NCI-H460 (cell line): ENCODE data around the gene POU2AF1. TPM values are rescaled to one million over a fixed set of nuclear protein-coding genes. Genes with fewer than 3 reads are reported as not detected.
"Not testable (repeated sequence)": the region's sequence is repeated elsewhere in the genome, so short reads cannot be mapped to it uniquely, and the experiment has no call there.

Experiments used
- DNase-seq: peaks from one replicate; pipeline ENCODE4 v3.0.0-alpha.2; 2016; ENCODE audit warnings: low read depth; ENCODE audit errors: extremely low read depth
- total RNA-seq: library from RNA; depleted of rRNA; stranded (reverse); fragments of >200 nt; shearing (Covaris generic); gene quantifications from 2 replicates; pipeline ENCODE4 v1.2.3, GENCODE V29; 2014

Gene POU2AF1
- total RNA-seq, 1 experiment from 2014 or later, result not detected

DNA sequence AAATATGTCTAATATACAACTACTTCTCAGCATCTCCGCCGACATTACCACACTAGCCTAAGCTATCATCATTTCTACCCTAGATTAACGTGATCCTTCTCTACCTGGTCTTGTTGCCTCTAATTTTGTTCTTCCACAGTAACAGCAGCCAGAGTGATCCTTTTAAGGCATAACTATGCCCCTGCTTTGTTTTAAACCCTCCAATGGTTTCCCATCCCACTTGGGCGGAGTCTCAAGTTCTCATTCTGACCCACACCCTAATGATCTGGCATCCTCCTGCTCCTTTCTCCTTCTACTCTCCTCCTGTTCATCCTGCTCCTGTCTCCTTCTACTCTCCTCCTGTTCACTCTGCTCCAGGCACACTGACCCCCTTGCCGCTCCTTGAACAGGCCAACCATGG is 31.9 kb upstream of the POU2AF1 start:
- DNase-seq, result no peak

GRCh38 chr11:111409915-111410314 is 30.8 kb upstream of the POU2AF1 start:
- no peak for DNase-seq

- no peak for DNase-seq
These were observed 30.0 kb upstream of the POU2AF1 start for GRCh38 chr11:111408789-111409727.

DNA sequence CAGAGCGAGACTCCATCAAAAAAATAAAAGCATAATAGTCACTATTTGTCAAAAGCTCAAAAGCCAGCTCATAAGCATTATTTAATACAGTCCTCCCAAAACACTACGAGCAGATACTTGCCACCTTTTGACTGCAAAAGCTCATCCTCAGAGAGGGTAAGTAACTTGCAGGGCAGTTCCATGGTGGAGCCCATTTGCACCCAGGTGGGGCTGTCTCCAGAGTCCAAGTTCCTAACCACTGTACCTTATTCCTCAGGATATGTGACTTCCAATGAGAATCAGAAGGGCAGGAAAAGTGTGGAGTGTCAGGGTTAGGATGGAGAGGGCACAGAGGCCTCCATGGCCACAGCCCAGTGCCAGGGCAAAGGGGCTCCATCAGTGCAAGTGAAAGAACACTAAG is 28.6 kb upstream of the POU2AF1 start:
- DNase-seq, result no peak

DNA sequence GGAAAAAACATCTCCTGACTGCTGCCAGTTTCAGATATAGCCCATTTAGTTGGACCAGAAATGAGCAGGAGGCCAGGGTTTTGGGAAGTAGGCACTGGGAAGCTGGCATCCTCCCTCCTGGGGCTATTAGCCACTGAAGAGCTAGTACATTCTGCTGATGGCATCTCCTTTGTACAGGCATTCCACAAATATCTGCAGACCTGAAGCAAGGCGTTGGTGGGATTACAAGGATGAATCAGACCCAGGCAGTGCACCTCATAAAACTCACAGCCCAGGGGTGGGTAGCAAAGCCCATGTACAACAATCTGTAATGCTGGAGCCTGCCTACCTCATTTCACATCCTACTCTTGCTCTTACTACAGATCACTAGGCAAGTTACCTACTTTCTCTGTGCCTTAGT is 27.5 kb upstream of the POU2AF1 start:
- no peak for DNase-seq

GRCh38 chr11:111406091-111406490 is 27.0 kb upstream of the POU2AF1 start:
- DNase-seq, result no peak

DNA sequence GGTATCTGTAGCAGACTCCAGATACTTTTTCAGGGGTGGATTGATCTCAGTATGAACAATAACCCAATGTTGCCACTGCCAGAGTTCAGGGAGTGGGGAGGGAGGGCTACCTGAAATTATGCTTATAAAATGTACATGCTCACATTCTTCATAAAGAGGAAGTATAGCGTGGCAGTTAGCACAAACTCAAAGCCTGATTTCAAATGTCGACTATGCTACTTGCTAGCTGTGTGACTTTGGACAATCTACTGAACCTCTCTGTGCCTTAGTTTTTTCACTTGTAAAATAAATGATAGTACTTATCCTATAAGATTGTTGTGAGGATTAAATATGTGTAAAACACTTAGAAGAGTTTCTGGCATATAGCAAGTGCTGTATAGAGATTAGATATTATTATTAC is 26.5 kb upstream of the POU2AF1 start:
- no peak for DNase-seq

GRCh38 chr11:111403051-111403726 is 24.1 kb upstream of the POU2AF1 start:
- no peak for DNase-seq

DNA sequence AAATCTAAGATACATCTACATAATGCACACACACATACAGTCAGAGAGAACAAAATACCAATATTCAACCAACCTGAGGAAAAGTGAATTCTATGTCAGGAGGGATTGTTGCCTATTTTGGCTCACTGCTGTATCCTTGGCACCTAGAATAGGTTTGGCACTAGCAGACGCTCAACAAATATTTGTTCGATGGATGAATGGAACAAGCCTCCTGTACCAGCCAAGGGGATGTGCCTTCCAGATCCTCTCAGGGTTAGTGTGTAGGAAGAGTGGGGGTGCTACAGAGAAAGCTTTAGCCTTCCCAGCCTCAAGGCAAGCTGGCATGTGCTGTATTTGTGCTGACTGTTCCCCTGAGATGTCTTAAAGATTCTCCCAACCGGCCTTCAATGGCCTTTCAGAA is 23.3 kb upstream of the POU2AF1 start:
- DNase-seq, result no peak

DNA sequence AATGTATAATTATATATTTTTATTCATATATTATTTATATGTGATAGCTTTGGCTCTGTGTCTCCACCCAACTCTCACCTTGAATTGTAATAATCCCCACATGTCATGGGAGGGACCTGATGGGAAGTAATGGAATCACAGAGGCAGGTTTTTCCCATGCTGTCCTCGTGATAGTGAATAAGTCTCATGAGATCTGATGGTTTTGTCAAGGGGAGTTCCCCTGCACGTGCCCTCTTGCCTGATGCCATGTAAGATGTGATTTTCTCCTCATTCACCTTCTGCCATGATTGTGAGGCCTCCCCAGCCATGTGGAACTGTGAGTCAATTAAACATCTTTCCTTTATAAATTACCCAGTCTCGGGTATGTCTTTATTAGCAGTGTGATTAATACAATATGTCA is 22.9 kb upstream of the POU2AF1 start:
- DNase-seq, result not testable (repeated sequence)

DNA sequence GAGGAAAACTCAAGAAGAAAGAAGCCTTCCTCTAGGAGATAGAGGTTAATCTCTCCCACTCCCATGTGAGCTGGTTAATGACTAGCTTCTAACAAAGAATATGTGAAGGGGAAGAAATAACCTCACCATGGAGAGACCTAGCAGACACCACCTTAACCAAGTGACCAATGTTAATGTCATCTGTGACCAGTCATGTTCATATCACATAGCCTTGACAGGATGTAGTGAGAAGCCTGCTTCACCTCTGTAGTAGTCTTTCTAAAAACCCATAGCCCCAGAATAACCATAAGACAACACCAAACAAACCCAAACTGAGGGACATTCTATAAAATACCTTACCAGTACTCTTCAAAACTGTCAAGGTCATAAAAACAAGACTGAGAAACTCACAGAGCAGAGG is 21.5 kb upstream of the POU2AF1 start:
- DNase-seq, result no peak

DNA sequence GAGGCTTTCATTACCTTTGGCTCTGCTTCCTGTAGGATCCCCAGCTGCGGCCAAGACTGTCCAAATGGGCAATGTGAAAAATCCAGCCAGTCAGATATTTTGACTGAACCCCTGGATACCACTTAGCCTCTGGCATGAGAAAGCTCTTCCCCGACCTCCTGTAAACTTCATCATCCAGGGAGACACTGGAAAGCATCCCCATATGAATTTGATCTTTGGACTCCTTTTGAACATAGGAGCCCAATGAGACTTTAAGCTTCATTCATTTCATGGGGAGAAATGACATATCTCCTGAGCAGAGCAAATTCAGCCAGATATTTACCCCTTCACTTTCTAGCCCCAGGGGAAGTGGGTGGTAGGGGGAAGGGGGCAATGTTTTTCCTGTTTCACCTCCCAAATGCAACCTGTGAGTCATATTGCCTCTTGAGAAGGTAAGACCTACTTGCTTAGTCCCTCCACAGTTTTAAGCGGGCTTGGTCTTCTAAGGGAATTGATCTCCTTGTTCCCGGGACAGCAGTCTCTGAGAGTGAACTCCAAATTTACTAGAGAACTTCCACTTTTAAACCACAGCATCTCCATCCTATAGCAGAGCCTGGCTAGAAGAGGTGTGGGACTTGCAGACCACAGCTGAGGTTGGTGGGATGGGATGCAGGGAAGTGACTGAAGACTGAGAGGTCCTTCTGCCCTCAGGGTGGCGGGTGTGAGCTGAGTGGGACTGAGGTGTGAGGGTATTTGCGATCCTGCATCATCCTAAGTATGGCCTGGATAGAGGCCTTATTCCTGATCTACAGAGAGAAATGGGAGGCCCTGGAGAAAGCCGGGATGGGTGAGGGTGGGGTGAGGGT is 20.3 kb upstream of the POU2AF1 start:
- no peak for DNase-seq

DNA sequence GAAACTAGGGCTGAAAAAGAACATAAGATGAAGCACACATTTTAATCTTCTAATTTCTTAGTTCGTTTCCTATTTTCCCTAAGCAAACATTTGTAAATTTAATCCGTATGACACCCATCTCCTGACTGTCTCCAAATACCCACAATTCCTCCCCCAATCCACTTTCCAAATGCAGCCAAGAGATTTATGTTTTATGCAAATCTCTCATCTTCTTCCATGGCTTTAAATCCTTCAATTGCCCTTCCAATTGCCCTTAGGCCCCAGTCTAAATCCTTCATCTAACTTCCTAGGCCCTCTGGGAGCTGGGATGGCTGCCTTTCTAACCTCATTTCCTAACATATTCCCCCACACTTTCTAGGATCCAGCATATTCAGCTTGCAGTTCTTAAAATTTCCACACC is 18.0 kb upstream of the POU2AF1 start:
- no peak for DNase-seq

- DNase-seq, result no peak
These were observed 16.7 kb upstream of the POU2AF1 start for GRCh38 chr11:111395749-111396148.

DNA sequence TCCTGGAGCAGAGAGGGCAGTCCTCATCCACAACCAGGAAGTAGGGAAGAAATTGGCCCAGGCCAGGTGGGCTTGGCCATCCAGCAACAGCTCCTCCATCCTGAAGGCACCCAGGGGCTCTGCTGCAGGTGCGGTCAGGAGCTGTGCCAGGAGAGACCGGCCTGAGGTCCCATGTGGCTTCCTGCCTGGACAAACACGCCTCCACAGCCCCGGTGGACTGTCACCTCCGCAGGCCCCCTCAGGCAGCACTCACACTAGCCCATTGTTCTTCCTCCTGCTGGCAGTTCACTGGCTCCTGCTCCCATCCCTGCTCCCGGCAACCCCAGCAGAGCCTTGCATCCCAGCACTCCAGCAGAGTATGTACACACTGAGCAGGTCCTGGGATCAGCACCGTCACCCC is 16.0 kb upstream of the POU2AF1 start:
- no peak for DNase-seq

- DNase-seq, result not testable (repeated sequence)
These were observed 15.1 kb upstream of the POU2AF1 start for GRCh38 chr11:111394147-111394546.

DNA sequence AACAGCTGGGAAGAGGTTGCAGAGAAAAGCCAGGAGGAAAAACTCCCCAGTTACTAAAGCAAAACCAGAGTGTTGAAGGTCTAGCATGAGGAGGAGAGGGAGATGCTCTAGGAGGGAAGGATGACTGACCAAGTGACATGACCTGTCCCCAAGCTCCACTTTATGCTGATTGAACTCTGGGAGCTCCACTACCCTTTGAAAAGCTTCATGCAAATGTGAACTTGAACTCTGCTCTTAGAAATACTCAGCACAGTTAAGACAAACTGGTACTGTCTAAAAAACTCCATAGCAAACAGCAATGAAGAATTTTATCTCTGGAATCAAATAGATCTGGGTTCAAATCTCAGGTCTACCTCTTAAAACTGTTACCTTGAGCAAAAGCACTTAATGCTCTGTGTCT is 14.5 kb upstream of the POU2AF1 start:
- no peak for DNase-seq

- DNase-seq, result no peak
These were observed 14.0 kb upstream of the POU2AF1 start for GRCh38 chr11:111393096-111393495.

DNA sequence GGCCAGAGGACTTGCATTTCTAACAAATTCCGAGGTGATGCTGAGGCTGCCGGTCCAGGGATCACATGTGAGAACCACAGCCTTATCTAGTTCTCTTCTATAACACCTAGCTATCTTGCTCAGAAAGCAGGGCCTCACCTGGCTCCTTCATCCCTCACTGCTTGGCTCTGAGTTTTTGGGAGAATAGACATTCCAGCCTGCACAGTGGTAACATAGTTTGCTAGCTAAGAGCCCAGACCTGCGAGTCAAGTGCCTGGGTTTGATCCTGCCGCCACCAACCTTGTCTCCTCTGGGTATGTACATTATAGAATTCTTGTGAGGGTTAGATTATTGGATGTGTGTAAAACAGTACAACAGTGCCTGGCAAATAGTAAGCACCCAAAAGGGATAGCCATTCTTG is 13.5 kb upstream of the POU2AF1 start:
- no peak for DNase-seq

GRCh38 chr11:111391328-111392124 is 12.5 kb upstream of the POU2AF1 start:
- no peak for DNase-seq
